Measurements from ENCODE around the gene KCNH6. TPM values are rescaled to one million over a fixed set of nuclear protein-coding genes. Genes with fewer than 3 reads are reported as not detected.

Gene KCNH6
- total and polyA plus RNA-seq, 9 of the 15 experiments (the other 6 are each of a cell fraction or from before 2014, with no cell fraction given) = not detected

DNA sequence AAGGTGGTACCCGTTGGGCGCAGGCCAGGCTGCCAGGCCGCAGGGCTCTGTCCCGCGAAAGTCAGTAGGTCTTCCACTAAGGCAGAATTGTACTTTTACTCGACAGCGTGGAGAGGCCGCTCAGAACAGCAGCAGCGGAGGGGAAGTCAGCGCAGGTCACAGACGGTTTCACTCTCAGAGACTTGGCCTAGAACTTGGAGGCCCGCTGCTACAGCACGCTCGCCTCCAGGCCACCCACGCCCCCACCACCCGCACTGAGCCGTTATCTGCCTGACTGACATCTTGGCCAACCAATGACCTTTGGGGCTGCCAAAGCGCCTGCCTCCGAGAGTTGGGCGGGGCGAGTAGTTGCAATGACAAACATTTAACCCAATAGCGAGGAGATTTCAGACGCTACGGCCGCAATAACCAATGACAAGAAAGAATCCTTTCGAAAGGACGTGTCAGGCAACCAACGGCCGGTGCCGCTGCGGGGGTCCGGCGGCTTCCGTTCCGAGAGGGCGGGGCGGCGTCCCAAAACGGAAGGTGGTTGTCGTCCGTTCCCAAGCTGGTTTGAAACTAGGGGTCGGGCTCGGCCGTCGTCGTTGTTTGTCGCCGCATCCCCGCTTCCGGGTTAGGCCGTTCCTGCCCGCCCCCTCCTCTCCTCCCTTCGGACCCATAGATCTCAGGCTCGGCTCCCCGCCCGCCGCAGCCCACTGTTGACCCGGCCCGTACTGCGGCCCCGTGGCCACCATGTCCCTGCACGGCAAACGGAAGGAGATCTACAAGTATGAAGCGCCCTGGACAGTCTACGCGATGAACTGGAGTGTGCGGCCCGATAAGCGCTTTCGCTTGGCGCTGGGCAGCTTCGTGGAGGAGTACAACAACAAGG is 27.0 kb downstream of the KCNH6 start, which contains the start of gene DCAF7 (continued):
- TF ChIP-seq, protein P1, sequence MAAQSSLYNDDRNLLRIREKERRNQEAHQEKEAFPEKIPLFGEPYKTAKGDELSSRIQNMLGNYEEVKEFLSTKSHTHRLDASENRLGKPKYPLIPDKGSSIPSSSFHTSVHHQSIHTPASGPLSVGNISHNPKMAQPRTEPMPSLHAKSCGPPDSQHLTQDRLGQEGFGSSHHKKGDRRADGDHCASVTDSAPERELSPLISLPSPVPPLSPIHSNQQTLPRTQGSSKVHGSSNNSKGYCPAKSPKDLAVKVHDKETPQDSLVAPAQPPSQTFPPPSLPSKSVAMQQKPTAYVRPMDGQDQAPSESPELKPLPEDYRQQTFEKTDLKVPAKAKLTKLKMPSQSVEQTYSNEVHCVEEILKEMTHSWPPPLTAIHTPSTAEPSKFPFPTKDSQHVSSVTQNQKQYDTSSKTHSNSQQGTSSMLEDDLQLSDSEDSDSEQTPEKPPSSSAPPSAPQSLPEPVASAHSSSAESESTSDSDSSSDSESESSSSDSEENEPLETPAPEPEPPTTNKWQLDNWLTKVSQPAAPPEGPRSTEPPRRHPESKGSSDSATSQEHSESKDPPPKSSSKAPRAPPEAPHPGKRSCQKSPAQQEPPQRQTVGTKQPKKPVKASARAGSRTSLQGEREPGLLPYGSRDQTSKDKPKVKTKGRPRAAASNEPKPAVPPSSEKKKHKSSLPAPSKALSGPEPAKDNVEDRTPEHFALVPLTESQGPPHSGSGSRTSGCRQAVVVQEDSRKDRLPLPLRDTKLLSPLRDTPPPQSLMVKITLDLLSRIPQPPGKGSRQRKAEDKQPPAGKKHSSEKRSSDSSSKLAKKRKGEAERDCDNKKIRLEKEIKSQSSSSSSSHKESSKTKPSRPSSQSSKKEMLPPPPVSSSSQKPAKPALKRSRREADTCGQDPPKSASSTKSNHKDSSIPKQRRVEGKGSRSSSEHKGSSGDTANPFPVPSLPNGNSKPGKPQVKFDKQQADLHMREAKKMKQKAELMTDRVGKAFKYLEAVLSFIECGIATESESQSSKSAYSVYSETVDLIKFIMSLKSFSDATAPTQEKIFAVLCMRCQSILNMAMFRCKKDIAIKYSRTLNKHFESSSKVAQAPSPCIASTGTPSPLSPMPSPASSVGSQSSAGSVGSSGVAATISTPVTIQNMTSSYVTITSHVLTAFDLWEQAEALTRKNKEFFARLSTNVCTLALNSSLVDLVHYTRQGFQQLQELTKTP (IDR thresholded peaks at IDR 0.05; ENCODE audit: low read depth in 1 of 2, partially characterized antibody in 2 of 2) = peak; percentile 6 to 38
- TF ChIP-seq, protein P2, sequence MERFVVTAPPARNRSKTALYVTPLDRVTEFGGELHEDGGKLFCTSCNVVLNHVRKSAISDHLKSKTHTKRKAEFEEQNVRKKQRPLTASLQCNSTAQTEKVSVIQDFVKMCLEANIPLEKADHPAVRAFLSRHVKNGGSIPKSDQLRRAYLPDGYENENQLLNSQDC (CRISPR knock-in tag; IDR thresholded peaks at IDR 0.05) = no peak
- TF ChIP-seq NFXL1 (CRISPR knock-in tag; IDR thresholded peaks at IDR 0.05) (no peak), ZBTB1 (CRISPR knock-in tag; IDR thresholded peaks at IDR 0.05; ENCODE audit: borderline replicate concordance, low read depth) (no peak), ZNF699 (CRISPR knock-in tag; IDR thresholded peaks at IDR 0.05; ENCODE audit: insufficient replicate concordance) (no peak), NUFIP1 (IDR thresholded peaks at IDR 0.05; ENCODE audit: partially characterized antibody) (no peak), ZNF263 (CRISPR knock-in tag; IDR thresholded peaks at IDR 0.05; ENCODE audit: borderline replicate concordance) (no peak; the same call in 1 of the 2 replicates), STAT5A (IDR thresholded peaks at IDR 0.05; ENCODE audit: borderline replicate concordance, low read length) (no peak), RUNX1 (IDR thresholded peaks at IDR 0.05; ENCODE audit: low read depth) (0 out of 2 replicates have a peak, but pooled peaks have one; percentile 44), HSF4 (CRISPR knock-in tag; IDR thresholded peaks at IDR 0.05; ENCODE audit: borderline replicate concordance) (no peak), GTF2E2 (tag; IDR thresholded peaks at IDR 0.05) (peak; percentile 61; the same call in 1 of the 2 replicates), CHD1 (IDR thresholded peaks at IDR 0.05; ENCODE audit: low read length) (no peak), XRCC3 (IDR thresholded peaks at IDR 0.05) (no peak), POLR3A (IDR thresholded peaks at IDR 0.05; ENCODE audit: borderline replicate concordance, extremely low read depth, insufficient read depth, insufficient read length) (no peak)
- TF ChIP-seq, protein P3, sequence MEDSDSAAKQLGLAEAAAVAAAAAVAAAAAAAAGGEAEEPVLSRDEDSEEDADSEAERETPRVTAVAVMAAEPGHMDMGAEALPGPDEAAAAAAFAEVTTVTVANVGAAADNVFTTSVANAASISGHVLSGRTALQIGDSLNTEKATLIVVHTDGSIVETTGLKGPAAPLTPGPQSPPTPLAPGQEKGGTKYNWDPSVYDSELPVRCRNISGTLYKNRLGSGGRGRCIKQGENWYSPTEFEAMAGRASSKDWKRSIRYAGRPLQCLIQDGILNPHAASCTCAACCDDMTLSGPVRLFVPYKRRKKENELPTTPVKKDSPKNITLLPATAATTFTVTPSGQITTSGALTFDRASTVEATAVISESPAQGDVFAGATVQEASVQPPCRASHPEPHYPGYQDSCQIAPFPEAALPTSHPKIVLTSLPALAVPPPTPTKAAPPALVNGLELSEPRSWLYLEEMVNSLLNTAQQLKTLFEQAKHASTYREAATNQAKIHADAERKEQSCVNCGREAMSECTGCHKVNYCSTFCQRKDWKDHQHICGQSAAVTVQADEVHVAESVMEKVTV (CRISPR knock-in tag; IDR thresholded peaks at IDR 0.05) = no peak
- TF ChIP-seq, protein P4, sequence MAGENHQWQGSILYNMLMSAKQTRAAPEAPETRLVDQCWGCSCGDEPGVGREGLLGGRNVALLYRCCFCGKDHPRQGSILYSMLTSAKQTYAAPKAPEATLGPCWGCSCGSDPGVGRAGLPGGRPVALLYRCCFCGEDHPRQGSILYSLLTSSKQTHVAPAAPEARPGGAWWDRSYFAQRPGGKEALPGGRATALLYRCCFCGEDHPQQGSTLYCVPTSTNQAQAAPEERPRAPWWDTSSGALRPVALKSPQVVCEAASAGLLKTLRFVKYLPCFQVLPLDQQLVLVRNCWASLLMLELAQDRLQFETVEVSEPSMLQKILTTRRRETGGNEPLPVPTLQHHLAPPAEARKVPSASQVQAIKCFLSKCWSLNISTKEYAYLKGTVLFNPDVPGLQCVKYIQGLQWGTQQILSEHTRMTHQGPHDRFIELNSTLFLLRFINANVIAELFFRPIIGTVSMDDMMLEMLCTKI (IDR thresholded peaks at IDR 0.05; ENCODE audit: partially characterized antibody) = no peak
- TF ChIP-seq, protein P5, sequence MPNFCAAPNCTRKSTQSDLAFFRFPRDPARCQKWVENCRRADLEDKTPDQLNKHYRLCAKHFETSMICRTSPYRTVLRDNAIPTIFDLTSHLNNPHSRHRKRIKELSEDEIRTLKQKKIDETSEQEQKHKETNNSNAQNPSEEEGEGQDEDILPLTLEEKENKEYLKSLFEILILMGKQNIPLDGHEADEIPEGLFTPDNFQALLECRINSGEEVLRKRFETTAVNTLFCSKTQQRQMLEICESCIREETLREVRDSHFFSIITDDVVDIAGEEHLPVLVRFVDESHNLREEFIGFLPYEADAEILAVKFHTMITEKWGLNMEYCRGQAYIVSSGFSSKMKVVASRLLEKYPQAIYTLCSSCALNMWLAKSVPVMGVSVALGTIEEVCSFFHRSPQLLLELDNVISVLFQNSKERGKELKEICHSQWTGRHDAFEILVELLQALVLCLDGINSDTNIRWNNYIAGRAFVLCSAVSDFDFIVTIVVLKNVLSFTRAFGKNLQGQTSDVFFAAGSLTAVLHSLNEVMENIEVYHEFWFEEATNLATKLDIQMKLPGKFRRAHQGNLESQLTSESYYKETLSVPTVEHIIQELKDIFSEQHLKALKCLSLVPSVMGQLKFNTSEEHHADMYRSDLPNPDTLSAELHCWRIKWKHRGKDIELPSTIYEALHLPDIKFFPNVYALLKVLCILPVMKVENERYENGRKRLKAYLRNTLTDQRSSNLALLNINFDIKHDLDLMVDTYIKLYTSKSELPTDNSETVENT (CRISPR knock-in tag; IDR thresholded peaks at IDR 0.05) = peak; percentile 52; the same call in 1 of the 2 replicates
